GM10248 (cell line): ENCODE results near the gene CYB561D2.
"Not testable (repeated sequence)": the region's sequence is repeated elsewhere in the genome, so short reads cannot be mapped to it uniquely, and the experiment has no call there.

Experiments used
- CTCF ChIA-PET: fragments of 300-600 bp; sonication (Branson Sonifier 250); formaldehyde crosslinking; extraction: SDS; loops from one replicate; lab custom pipeline; 2021; ENCODE audit warnings: antibody characterized with exemption; lab: Yijun Ruan, JAX
- POLR2A ChIA-PET: fragments of 350-650 bp; sonication (Branson Sonifier 250); formaldehyde crosslinking; extraction: SDS; loops from one replicate; lab custom pipeline; 2020; ENCODE audit warnings: antibody characterized with exemption; lab: Yijun Ruan, JAX
- DNase-seq: peaks from one replicate; pipeline ENCODE4 v3.0.0; 2012; ENCODE audit errors: extremely low spot score
- CTCF ChIP-seq: IDR thresholded peaks from 2 replicates; pipeline ENCODE4 v1.5.1; 2012; ENCODE audit warnings: mild to moderate bottlenecking, low read depth; ENCODE audit errors: extremely low read depth, missing control alignments, control extremely low read depth

CYB561D2 gene, protein sequence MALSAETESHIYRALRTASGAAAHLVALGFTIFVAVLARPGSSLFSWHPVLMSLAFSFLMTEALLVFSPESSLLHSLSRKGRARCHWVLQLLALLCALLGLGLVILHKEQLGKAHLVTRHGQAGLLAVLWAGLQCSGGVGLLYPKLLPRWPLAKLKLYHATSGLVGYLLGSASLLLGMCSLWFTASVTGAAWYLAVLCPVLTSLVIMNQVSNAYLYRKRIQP

GRCh38 chr3:50350527-50351322, at the start of gene CYB561D2, which contains the start of gene NPRL2:
Gene CYB561D2 (plus strand): TSS chr3:50350862. CDS start chr3:50351434, 572 bp downstream.
Gene NPRL2 (minus strand): TSS chr3:50350775. CDS start chr3:50350652, 123 bp downstream.
- TF ChIP-seq CTCF: no peak
- DNase-seq: peak; percentile 97
- CTCF ChIA-PET: interaction anchor here (1.5 to 8.4 kb wide), 8 partner anchors 11 to 265 kb away, joined by 4 to 70 read pairs (median 10); partner anchors contain the start of gene RASSF1
- POLR2A ChIA-PET: interaction anchor here (0.8 to 3.1 kb wide), 4 partner anchors 9 to 23 kb away, joined by 3 to 24 read pairs (median 6); partner anchors contain the start of genes RASSF1 and TUSC2

- TF ChIP-seq CTCF: no peak
- no peak for DNase-seq
- ChIA-PET POLR2A (interaction anchor here (0.6 kb wide), 1 partner anchor 26 kb away, joined by 4 read pairs; no protein-coding TSS in a partner anchor), CTCF (interaction anchor here (1.3 to 1.5 kb wide), 3 partner anchors 16 to 23 kb away, joined by 3 to 4 read pairs (median 3); partner anchors contain the start of genes HYAL2 and LSMEM2)
These were observed 48.3 kb upstream of the CYB561D2 start for GRCh38 chr3:50302095-50303012.

DNA sequence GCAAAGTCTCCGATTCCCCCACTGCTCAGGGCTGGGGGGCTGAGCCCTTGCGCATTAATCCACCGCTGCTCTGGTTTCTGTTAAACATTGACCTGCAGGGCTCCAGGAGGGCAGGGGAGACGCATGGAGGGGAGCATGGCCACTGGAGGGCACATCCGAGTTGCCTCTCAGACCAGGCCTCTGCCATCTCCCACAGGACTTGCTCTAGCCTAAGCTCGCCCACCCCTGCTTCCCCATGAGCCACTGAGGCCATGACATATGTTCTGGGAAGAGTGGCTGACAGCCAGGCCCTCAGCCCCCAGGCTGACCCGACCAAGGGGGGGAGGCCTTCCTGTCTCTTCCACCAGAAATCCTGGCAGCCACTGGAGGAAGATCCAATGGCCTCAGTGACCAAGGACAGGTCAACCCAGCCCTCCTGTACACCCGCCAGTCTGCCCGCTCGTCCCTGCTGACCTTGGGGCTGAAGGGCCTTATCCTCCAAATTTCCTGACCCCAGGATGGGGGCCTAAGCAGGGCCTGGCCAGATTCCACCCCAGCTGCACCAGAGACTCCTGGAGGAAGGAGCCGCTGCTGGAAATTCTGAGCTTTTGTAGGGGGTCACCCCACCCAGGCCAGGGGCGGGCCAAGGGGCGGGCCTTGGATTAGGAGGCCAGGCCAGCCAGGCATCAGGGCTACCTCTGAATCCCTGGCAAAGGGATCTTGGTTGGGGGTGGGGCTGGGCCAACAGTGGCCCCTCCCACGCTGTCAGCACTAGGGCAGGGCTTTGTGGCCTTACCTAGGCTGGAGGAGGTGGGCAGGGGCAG, 47.4 kb upstream of the CYB561D2 start, which contains the start of gene HYAL1:
Gene HYAL1, minus strand, starts transcription at position 562 of the 803 bp plus-strand sequence. CDS start 618 bp downstream, outside the sequence.
- ChIA-PET CTCF (interaction anchor here (1.5 kb wide), 1 partner anchor 19 kb away, joined by 4 read pairs; the partner anchor contains the start of gene HYAL2), POLR2A (interaction anchor here (0.6 kb wide), 1 partner anchor 25 kb away, joined by 4 read pairs; no protein-coding TSS in a partner anchor)
- no peak for DNase-seq
- TF ChIP-seq CTCF: no peak

GRCh38 chr3:50304601-50305000, 46.1 kb upstream of the CYB561D2 start:
- TF ChIP-seq CTCF: no peak
- ChIA-PET POLR2A (interaction anchor here (0.6 kb wide), 1 partner anchor 32 kb away, joined by 4 read pairs; no protein-coding TSS in a partner anchor), CTCF (interaction anchor here (1.6 to 3.6 kb wide), 3 partner anchors 9 to 19 kb away, joined by 4 to 16 read pairs (median 5); partner anchors contain the start of gene HYAL2)
- DNase-seq: no peak

DNA sequence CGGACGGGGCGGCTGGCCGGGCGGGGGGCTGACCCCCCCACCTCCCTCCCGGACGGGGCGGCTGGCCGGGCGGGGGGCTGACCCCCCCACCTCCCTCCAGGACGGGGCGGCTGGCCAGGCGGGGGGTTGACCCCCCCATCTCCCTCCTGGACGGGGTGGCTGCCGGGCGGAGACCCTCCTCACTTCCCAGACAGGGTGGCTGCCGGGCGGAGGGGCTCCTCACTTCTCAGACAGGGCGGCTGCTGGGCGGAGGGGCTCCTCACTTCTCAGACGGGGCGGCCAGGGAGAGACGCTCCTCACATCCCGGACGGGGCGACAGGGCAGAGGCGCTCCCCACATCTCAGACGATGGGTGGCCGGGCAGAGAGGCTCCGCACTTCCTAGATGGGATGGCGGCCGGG, 38.6 kb upstream of the CYB561D2 start:
- DNase-seq, CTCF ChIA-PET, POLR2A ChIA-PET: not testable (repeated sequence)
